ENCODE results near the gene SLC6A17.
A peak's percentile ranks its signal among the peaks of the same experiment; 100 is the strongest.

SLC6A17 gene

DNA sequence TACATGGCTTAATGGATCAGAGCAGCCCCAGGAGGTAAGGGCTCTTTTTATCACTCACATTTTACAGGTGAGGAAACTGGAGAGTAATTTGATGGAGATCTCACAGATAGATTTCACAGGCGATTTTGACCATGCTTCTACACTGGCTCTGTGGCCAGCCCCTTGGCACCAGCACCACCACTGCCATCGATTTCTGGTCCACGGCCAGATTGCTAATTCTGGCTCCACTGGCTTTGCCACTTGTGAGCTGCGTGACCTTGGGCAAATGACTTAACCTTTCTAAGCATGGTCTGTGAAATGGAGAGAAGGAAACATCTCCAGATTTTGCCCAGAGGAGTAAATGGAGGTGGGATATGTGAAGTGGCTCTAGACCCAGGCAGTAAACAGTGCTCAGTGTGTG, 92.4 kb downstream of the SLC6A17 start:
- TF ChIP-seq EZH2phosphoT487 (IDR thresholded peaks at IDR 0.05; ENCODE audit: low read depth), result no peak
- TF ChIP-seq, protein P1, sequence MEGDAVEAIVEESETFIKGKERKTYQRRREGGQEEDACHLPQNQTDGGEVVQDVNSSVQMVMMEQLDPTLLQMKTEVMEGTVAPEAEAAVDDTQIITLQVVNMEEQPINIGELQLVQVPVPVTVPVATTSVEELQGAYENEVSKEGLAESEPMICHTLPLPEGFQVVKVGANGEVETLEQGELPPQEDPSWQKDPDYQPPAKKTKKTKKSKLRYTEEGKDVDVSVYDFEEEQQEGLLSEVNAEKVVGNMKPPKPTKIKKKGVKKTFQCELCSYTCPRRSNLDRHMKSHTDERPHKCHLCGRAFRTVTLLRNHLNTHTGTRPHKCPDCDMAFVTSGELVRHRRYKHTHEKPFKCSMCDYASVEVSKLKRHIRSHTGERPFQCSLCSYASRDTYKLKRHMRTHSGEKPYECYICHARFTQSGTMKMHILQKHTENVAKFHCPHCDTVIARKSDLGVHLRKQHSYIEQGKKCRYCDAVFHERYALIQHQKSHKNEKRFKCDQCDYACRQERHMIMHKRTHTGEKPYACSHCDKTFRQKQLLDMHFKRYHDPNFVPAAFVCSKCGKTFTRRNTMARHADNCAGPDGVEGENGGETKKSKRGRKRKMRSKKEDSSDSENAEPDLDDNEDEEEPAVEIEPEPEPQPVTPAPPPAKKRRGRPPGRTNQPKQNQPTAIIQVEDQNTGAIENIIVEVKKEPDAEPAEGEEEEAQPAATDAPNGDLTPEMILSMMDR (IDR thresholded peaks at IDR 0.05; ENCODE audit: low read depth, low read length), result no peak
- Histone ChIP-seq H3K9ac (ENCODE audit: low read length) (no peak overlapping the region), H4K20me1 (ENCODE audit: insufficient read depth, low read length) (no peaks in the 10 kb centered on the region), H3K79me2 (ENCODE audit: low read length) (no peaks in the 10 kb centered on the region), H3K27me3 (ENCODE audit: low read depth, low read length) (no peaks in the 10 kb centered on the region), H3K9me3 (ENCODE audit: insufficient read depth, low read length) (no peaks in the 10 kb centered on the region), H3K4me2 (ENCODE audit: low read length) (peak overlapping the region; percentile 56), H3K4me1 (ENCODE audit: low read length) (peaks cover 38% of the 10 kb centered on the region), H2AFZ (ENCODE audit: low read depth, low read length) (no peak overlapping the region), H3K4me3 (ENCODE audit: low read length) (no peak overlapping the region), H3K27ac (ENCODE audit: low read length) (peak overlapping the region; percentile 63; the same call in 1 of the 2 replicates), H3K36me3 (replicated peaks; ENCODE audit: low read depth, low read length) (no peaks in the 10 kb centered on the region)

GRCh38 chr1:110243146-110243545, 92.9 kb downstream of the SLC6A17 start:
- peak overlapping the region; percentile 56 for H3K4me2 ChIP-seq (ENCODE audit: low read length)

DNA sequence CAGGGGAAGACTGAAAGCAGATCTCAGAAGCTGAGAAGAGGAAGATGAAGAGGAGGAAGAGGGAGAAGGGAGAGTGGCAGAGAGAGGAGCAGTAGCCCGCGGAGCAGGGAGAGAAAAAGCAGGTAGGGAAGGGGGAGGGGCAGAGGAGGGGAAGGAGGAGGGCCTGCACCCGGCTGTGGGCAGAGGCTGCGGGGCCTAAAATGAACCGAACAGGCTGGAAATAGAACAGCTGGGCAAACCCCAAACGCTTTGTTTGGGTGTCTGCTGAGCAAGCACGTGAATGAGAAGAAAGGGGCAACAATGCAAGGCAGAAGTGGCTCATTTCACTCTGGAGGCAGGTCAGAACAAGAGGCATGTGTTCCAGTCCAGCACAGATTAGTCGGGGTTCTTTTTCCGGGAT, 93.3 kb downstream of the SLC6A17 start:
- Histone ChIP-seq H3K9ac (ENCODE audit: low read length) (peak overlapping the region; percentile 52; the same call in 1 of the 2 replicates), H3K36me3 (replicated peaks; ENCODE audit: low read depth, low read length) (no peaks in the 10 kb centered on the region), H2AFZ (ENCODE audit: low read depth, low read length) (peak overlapping the region; percentile 62; the same call in 1 of the 2 replicates), H3K4me1 (ENCODE audit: low read length) (peaks cover 38% of the 10 kb centered on the region), H3K4me3 (ENCODE audit: low read length) (peak overlapping the region; percentile 22), H3K9me3 (ENCODE audit: insufficient read depth, low read length) (no peaks in the 10 kb centered on the region), H4K20me1 (ENCODE audit: insufficient read depth, low read length) (no peaks in the 10 kb centered on the region), H3K4me2 (ENCODE audit: low read length) (peak overlapping the region; percentile 56), H3K79me2 (ENCODE audit: low read length) (no peaks in the 10 kb centered on the region), H3K27ac (ENCODE audit: low read length) (peak overlapping the region; percentile 63), H3K27me3 (ENCODE audit: low read depth, low read length) (no peaks in the 10 kb centered on the region)
- TF ChIP-seq, protein P1 (IDR thresholded peaks at IDR 0.05; ENCODE audit: low read depth, low read length), result no peak
- TF ChIP-seq EZH2phosphoT487 (IDR thresholded peaks at IDR 0.05; ENCODE audit: low read depth), result no peak

More at GRCh38 chr1:110243146-110243545, 92.9 kb downstream of the SLC6A17 start:
- Histone ChIP-seq H3K9ac (ENCODE audit: low read length) (peak overlapping the region; percentile 52; the same call in 1 of the 2 replicates), H3K4me1 (ENCODE audit: low read length) (peaks cover 38% of the 10 kb centered on the region), H3K4me3 (ENCODE audit: low read length) (peak overlapping the region; percentile 22), H4K20me1 (ENCODE audit: insufficient read depth, low read length) (no peaks in the 10 kb centered on the region), H3K9me3 (ENCODE audit: insufficient read depth, low read length) (no peaks in the 10 kb centered on the region), H2AFZ (ENCODE audit: low read depth, low read length) (peak overlapping the region; percentile 62; the same call in 1 of the 2 replicates), H3K27ac (ENCODE audit: low read length) (peak overlapping the region; percentile 63), H3K79me2 (ENCODE audit: low read length) (no peaks in the 10 kb centered on the region), H3K36me3 (replicated peaks; ENCODE audit: low read depth, low read length) (no peaks in the 10 kb centered on the region), H3K27me3 (ENCODE audit: low read depth, low read length) (no peaks in the 10 kb centered on the region)
- TF ChIP-seq, protein P1 (IDR thresholded peaks at IDR 0.05; ENCODE audit: low read depth, low read length), result no peak
- no peak for TF ChIP-seq EZH2phosphoT487 (IDR thresholded peaks at IDR 0.05; ENCODE audit: low read depth)

- H3K4me1 ChIP-seq (ENCODE audit: low read length), result peaks cover 25% of the 10 kb centered on the region
- no peaks in the 10 kb centered on the region for H3K9me3 ChIP-seq (ENCODE audit: insufficient read depth, low read length)
- no peak overlapping the region for H3K4me2 ChIP-seq (ENCODE audit: low read length)
- no peaks in the 10 kb centered on the region for H4K20me1 ChIP-seq (ENCODE audit: insufficient read depth, low read length)
- no peak overlapping the region for H3K4me3 ChIP-seq (ENCODE audit: low read length)
- TF ChIP-seq, protein P1 (IDR thresholded peaks at IDR 0.05; ENCODE audit: low read depth, low read length), result no peak
- TF ChIP-seq EZH2phosphoT487 (IDR thresholded peaks at IDR 0.05; ENCODE audit: low read depth), result no peak
- no peak overlapping the region for H3K9ac ChIP-seq (ENCODE audit: low read length)
- H3K36me3 ChIP-seq (replicated peaks; ENCODE audit: low read depth, low read length), result no peaks in the 10 kb centered on the region
- no peaks in the 10 kb centered on the region for H3K27me3 ChIP-seq (ENCODE audit: low read depth, low read length)
- no peaks in the 10 kb centered on the region for H3K79me2 ChIP-seq (ENCODE audit: low read length)
- H3K27ac ChIP-seq (ENCODE audit: low read length), result no peak overlapping the region
- no peak overlapping the region for H2AFZ ChIP-seq (ENCODE audit: low read depth, low read length)
Observed at GRCh38 chr1:110245876-110246620, 95.8 kb downstream of the SLC6A17 start.
